ENCODE measurements around the gene PHTF2. TPM values are rescaled to one million over a fixed set of nuclear protein-coding genes. Genes with fewer than 3 reads are reported as not detected.

The PHTF2 gene
- total RNA-seq, 2 donors from 2014 or later, result 39.4 to 45.9 TPM

DNA sequence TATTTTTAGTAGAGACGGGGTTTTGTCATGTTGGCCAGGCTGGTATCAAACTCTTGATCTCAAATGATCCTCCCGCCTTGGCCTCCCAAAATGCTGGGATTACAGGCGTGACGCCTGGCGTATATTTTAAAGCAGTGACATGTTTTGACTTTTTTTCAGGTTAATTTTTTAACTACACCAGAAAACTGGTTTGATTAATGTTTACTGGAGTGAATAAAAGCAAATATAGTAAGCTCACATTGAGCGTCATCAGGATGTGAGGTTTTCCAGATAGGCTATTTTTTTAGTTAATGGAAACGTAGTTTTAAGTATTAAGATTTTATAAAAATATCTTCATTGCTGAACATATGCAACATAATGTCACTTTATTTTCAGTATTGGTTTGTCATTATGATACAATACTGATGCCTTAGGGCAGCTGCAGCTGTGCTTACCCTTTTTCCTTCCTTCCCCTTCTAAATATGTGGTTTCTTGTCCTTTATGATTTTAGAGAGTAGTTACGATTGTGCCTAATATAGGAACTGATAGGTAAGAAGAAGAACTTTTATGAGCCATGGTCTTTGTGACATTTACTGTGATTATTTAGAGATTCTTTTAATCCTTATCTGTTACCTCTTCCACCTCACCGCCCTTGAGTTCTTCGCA lies 37.6 kb upstream of the PHTF2 start:
- Histone ChIP-seq H3K4me3 (no peak overlapping the region), H3K36me3 (no peaks in the 10 kb centered on the region), H3K4me1 (ENCODE audit: control insufficient read depth in 1 of 2, low read depth in 2 of 2) (peaks cover 11 to 17% of the 10 kb centered on the region in 2 donors), H3K27ac (no peak overlapping the region), H3K9me3 (no peaks in the 10 kb centered on the region), H3K27me3 (replicated peaks; ENCODE audit: insufficient read depth) (no peaks in the 10 kb centered on the region)
- no peak for ATAC-seq (ENCODE audit: insufficient number of reproducible peaks, low FRiP score, low read depth)
- TF ChIP-seq, protein P1, sequence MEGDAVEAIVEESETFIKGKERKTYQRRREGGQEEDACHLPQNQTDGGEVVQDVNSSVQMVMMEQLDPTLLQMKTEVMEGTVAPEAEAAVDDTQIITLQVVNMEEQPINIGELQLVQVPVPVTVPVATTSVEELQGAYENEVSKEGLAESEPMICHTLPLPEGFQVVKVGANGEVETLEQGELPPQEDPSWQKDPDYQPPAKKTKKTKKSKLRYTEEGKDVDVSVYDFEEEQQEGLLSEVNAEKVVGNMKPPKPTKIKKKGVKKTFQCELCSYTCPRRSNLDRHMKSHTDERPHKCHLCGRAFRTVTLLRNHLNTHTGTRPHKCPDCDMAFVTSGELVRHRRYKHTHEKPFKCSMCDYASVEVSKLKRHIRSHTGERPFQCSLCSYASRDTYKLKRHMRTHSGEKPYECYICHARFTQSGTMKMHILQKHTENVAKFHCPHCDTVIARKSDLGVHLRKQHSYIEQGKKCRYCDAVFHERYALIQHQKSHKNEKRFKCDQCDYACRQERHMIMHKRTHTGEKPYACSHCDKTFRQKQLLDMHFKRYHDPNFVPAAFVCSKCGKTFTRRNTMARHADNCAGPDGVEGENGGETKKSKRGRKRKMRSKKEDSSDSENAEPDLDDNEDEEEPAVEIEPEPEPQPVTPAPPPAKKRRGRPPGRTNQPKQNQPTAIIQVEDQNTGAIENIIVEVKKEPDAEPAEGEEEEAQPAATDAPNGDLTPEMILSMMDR (IDR thresholded peaks at IDR 0.05), result no peak
- DNase-seq (ENCODE audit: low spot score), result no peak

DNA sequence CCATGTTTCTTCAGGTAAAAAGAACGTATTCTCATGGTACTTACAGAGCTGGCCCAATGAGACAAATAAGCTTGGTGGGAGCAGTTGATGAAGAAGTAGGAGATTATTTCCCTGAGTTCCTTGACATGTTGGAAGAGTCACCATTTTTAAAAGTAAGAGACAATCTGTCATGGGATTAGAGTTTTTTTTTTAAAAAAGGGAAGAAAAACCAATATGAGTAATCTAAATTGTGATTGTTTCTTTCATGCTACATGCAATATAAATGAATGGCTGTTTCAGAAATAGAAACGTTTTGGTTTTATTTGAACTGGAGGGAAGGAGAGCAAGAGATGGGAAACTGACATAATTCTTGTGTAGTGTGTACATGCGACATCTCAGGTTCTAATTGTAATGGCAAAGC lies 33.1 kb upstream of the PHTF2 start:
- H3K9me3 ChIP-seq, result no peaks in the 10 kb centered on the region
- H3K4me3 ChIP-seq, result no peak overlapping the region
- TF ChIP-seq, protein P1 (IDR thresholded peaks at IDR 0.05), result no peak
- H3K27me3 ChIP-seq (replicated peaks; ENCODE audit: insufficient read depth), result no peaks in the 10 kb centered on the region
- ATAC-seq (ENCODE audit: insufficient number of reproducible peaks, low FRiP score, low read depth) (no peak), DNase-seq (ENCODE audit: low spot score) (no peak)
- no peak overlapping the region for H3K27ac ChIP-seq
- peaks cover 4% of the 10 kb centered on the region for H3K36me3 ChIP-seq
- peaks cover 6 to 11% of the 10 kb centered on the region in 2 donors for H3K4me1 ChIP-seq (ENCODE audit: control insufficient read depth in 1 of 2, low read depth in 2 of 2)

DNA sequence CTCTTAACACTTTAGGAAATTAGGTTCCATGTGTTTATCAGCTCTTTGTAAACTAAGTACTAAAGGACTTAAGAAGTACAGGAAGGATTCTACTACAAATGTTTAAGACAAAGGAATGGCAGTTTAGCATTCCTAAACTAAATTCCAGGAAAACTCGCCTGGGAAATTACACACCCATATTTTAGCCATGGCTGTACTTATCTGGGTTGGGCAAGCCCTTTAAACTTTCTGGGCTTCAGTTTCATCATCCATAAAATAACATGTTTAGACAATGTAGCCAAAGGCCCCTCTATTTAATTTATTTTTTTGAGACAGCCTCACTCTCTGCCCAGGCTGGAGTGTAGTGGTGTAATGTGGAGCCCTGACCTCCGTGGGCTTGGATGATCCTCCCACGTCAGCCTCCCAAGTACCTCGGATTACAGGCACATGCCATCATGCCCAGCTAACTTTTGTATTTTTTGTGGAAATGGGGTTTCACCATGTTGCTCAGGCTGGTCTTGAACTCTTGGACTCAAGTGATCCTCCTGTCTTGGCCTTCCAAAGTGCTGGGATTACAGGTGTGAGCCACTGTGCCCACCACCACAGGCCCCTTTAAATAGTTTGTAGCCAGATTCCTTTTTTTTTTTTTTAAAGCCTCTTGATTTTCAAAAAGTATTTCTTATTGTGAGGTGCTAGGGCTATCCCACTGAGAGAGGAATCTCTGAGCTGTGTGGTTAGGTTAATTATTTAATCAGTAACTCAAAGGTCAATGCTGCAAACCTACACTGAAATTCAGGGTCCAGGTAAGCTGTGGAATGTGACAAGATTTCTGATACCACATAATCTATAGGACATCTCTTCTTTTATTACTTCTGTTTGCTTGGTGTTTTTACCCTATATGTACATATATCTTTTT lies 32.4 kb upstream of the PHTF2 start:
- no peaks in the 10 kb centered on the region for H3K9me3 ChIP-seq
- H3K27me3 ChIP-seq (replicated peaks; ENCODE audit: insufficient read depth), result no peaks in the 10 kb centered on the region
- TF ChIP-seq, protein P1 (IDR thresholded peaks at IDR 0.05), result no peak
- H3K4me3 ChIP-seq, result no peak overlapping the region
- H3K4me1 ChIP-seq (ENCODE audit: control insufficient read depth in 1 of 2, low read depth in 2 of 2), result peaks cover 6 to 11% of the 10 kb centered on the region in 2 donors
- ATAC-seq (ENCODE audit: insufficient number of reproducible peaks, low FRiP score, low read depth), result no peak
- peaks cover 4% of the 10 kb centered on the region for H3K36me3 ChIP-seq
- no peak overlapping the region for H3K27ac ChIP-seq
- DNase-seq (ENCODE audit: low spot score), result no peak

DNA sequence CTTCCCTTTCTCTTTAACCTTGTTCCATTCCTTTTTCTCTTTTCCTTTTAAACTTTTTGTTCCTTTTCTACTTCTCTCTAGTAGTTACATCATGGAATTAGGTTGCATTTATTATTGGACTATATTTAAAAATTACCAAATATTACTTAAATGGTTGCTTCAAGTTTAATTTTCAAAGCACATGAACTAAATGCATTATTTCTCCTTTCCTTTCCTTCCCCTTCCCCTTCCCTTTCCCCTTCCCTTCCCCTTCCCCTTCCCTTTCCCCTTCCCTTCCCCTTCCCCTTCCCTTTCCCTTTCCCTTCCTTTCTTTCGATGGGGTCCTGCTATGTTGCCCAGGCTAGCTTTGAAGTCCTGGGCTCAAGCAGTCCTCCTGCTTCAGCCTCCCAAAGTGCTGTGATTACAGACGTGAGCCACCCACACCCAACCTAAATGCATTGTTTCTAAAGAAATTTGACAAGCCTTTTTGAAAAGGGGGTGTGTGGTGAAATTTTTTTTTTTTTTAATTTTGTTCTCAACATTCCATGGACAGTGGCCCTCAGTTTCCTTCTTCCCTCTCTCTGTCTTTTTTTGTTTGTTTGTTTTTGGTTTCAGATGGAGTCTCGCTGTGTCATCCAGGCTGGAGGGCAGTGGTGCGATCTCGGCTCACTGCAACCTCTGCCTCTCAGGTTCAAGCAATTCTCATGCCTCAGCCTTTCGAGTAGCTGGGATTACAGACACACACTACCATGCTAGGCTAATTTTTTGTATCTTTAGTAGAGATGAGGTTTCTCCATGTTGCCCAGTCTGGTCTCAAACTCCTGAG lies 31.6 kb upstream of the PHTF2 start:
- TF ChIP-seq, protein P1 (IDR thresholded peaks at IDR 0.05), result no peak
- peaks cover 4% of the 10 kb centered on the region for H3K36me3 ChIP-seq
- H3K4me3 ChIP-seq, result no peak overlapping the region
- no peaks in the 10 kb centered on the region for H3K9me3 ChIP-seq
- H3K4me1 ChIP-seq (ENCODE audit: control insufficient read depth in 1 of 2, low read depth in 2 of 2), result peaks cover 6 to 11% of the 10 kb centered on the region in 2 donors
- H3K27me3 ChIP-seq (replicated peaks; ENCODE audit: insufficient read depth), result no peaks in the 10 kb centered on the region
- H3K27ac ChIP-seq, result no peak overlapping the region
- DNase-seq (ENCODE audit: low spot score), result no peak
- no peak for ATAC-seq (ENCODE audit: insufficient number of reproducible peaks, low FRiP score, low read depth)

DNA sequence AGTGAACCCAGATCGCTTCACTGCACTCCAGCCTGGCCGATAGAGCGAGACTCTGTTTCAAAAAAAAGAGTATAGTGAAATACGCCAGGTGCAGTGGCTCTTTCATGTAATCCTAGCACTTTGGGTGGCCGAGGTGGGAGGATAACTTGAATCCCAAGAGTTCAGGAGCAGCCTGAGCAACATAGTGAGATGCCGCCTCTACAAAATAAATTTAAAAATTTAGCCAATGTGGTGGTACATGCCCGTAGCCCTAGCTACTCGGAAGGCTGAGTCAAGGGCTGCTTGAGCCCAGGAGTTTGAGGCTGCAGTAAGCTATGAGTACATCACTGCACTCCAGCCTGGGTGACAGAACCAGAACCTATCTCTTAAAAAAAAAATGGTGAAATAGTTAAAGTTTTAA lies 28.3 kb upstream of the PHTF2 start:
- DNase-seq (ENCODE audit: low spot score), result no peak
- peaks cover 19% of the 10 kb centered on the region for H3K36me3 ChIP-seq
- no peak for ATAC-seq (ENCODE audit: insufficient number of reproducible peaks, low FRiP score, low read depth)

More for the DNA sequence above, 28.3 kb upstream of the PHTF2 start:
- Histone ChIP-seq H3K9me3 (no peaks in the 10 kb centered on the region), H3K27ac (no peak overlapping the region), H3K27me3 (replicated peaks; ENCODE audit: insufficient read depth) (no peaks in the 10 kb centered on the region), H3K4me3 (no peak overlapping the region), H3K4me1 (ENCODE audit: control insufficient read depth in 1 of 2, low read depth in 2 of 2) (peaks cover 0 to 4% of the 10 kb centered on the region in 2 donors)
- TF ChIP-seq, protein P1 (IDR thresholded peaks at IDR 0.05), result no peak
